ENCODE data around the gene USP7. TPM values are rescaled to one million over a fixed set of nuclear protein-coding genes. Genes with fewer than 3 reads are reported as not detected.
"Not testable (repeated sequence)": the region's sequence is repeated elsewhere in the genome, so short reads cannot be mapped to it uniquely, and the experiment has no call there.

Gene USP7
- total RNA-seq, 4 donors from 2014 or later, result 57.9 to 93.6 (median 85.5) TPM

DNA sequence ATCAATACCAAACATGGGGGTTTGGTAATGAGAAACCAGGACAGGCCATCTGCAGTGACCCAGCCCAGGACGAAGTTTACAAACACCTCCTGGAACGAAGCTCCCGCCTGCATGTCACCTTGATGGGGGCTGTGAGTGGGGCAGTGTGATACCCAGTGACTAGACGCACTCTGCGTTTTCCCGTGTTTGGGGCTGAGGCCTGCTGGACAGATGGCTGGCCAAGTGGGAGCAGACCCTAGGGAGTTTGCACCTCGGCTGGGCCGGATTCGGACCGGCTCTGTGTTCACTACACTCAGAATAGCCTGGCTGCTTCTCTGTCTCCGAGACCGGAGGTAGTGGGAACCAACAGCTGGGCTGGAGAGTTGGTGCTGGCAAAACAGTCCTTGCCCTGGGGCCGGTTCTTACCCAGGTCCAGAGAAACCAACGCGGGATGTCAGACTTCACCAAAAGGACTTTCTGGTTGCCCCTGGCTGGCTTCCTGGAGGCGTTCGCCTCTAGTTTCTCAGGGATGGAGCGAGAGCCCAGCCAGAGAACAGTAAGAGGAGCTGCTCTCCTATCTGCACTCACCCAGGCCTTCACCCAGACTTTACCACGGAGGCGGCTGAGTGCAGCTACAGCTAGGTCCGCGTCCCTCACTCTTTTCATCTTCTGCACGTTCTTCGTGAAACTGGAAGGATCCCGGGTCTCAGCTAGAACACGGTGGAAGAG, 115.3 kb downstream of the USP7 start:
- Histone ChIP-seq H3K36me3 (peaks cover 14 to 20% of the 10 kb centered on the region in 2 donors), H3K27ac (no peak overlapping the region), H3K4me3 (replicated peaks in 1 of 3) (no peak overlapping the region), H3K4me1 (peaks cover 0 to 7% of the 10 kb centered on the region in 2 donors), H3K9me3 (no peaks in the 10 kb centered on the region), H3K27me3 (no peaks in the 10 kb centered on the region)
- DNase-seq, result no peak
- 92 to 94% methylated on average over 22 to 23 of the region's 26 CpGs for WGBS, 2 donors
- intact Hi-C loops (cut with DNase I), result no loop called here
- TF ChIP-seq, protein P1, sequence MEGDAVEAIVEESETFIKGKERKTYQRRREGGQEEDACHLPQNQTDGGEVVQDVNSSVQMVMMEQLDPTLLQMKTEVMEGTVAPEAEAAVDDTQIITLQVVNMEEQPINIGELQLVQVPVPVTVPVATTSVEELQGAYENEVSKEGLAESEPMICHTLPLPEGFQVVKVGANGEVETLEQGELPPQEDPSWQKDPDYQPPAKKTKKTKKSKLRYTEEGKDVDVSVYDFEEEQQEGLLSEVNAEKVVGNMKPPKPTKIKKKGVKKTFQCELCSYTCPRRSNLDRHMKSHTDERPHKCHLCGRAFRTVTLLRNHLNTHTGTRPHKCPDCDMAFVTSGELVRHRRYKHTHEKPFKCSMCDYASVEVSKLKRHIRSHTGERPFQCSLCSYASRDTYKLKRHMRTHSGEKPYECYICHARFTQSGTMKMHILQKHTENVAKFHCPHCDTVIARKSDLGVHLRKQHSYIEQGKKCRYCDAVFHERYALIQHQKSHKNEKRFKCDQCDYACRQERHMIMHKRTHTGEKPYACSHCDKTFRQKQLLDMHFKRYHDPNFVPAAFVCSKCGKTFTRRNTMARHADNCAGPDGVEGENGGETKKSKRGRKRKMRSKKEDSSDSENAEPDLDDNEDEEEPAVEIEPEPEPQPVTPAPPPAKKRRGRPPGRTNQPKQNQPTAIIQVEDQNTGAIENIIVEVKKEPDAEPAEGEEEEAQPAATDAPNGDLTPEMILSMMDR (IDR thresholded peaks at IDR 0.05), result no peak
- no peak for TF ChIP-seq POLR2A (IDR thresholded peaks at IDR 0.05)

DNA sequence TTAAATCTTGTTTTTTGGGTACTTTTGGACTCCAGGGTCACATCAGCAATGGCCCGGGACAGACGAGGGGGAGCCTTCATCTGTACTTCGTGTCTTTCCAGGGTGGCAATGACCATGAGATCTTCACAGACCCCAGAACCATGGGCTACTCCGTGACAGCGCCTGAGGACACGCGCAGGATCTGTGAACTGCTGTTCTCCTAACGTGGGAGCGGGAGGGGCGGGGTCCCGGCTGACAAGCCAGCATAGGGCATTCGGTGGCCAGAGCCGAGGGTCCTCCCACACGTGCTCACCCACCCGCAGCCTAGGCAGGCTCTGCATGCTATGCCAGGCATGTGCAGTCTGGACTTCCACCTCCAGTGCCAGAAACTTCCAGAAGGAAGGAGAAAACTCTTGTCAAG, 116.1 kb downstream of the USP7 start:
- peaks cover 0 to 7% of the 10 kb centered on the region in 2 donors for H3K4me1 ChIP-seq
- H3K9me3 ChIP-seq, result no peaks in the 10 kb centered on the region
- TF ChIP-seq POLR2A (IDR thresholded peaks at IDR 0.05), result no peak
- TF ChIP-seq, protein P1 (IDR thresholded peaks at IDR 0.05), result no peak
- no peak overlapping the region for H3K27ac ChIP-seq
- no peak overlapping the region for H3K4me3 ChIP-seq (replicated peaks in 1 of 3)
- H3K27me3 ChIP-seq, result no peaks in the 10 kb centered on the region
- 95% methylated on average over 11 to 15 of the region's 15 CpGs for WGBS, 2 donors
- H3K36me3 ChIP-seq, result peaks cover 14 to 20% of the 10 kb centered on the region in 2 donors
- no peak for DNase-seq
- intact Hi-C loops (cut with DNase I), result no loop called here

DNA sequence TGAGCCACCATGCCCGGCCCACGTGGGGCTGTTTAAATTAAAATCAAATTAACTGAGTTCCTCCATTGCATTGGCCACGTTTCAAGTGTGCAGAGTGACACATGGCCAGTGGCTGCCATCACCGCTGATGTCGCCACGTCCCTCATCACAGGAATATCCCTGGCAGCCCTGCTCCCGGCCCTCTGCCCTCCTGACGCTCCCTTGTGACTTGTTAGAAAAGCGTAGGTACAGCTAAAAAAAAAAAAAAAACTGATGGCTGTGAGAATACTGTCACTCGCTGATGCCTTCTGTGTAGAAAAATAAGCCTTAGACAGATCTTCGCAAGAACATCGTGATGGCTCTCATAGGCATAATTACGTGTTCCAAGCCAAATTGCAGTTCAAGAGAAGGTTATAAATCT, 116.6 kb downstream of the USP7 start:
- Histone ChIP-seq H3K27ac (no peak overlapping the region), H3K4me1 (peaks cover 0 to 7% of the 10 kb centered on the region in 2 donors), H3K4me3 (replicated peaks in 1 of 3) (no peak overlapping the region), H3K27me3 (no peaks in the 10 kb centered on the region), H3K9me3 (no peaks in the 10 kb centered on the region), H3K36me3 (peaks cover 14 to 20% of the 10 kb centered on the region in 2 donors)
- intact Hi-C loops (cut with DNase I), result no loop called here
- WGBS, 2 donors, result 88 to 89% methylated on average over 13 of the region's 13 CpGs
- no peak for TF ChIP-seq POLR2A (IDR thresholded peaks at IDR 0.05)
- TF ChIP-seq, protein P1 (IDR thresholded peaks at IDR 0.05), result no peak
- no peak for DNase-seq

DNA sequence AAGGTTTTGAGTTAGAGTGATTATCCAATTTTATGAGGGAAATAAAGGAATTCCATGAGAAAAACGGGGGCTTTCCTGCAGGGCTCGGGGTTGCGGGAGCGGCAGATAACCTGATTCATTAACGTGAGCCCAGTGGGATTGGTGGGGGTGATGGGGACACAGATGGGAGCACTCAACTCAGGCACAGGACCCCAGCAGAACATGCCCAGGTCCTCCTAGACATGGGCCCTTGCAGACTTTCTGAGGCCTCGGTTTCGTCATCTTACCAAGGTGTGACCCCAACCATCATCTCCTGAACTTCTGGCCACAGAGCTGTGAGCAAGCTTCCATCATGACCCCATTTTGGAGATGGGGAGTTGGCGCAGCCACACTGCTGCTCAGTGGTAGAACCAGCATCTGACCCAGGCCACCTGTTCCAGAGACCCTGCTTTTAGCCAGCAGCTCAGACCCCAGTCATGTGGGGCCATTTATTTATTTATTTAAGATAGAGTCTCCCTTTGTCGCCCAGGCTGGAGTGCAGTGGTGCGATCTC, 117.2 kb downstream of the USP7 start:
- H3K9me3 ChIP-seq, result no peaks in the 10 kb centered on the region
- TF ChIP-seq, protein P1 (IDR thresholded peaks at IDR 0.05), result no peak
- TF ChIP-seq POLR2A (IDR thresholded peaks at IDR 0.05), result no peak
- intact Hi-C loops (cut with DNase I), result no loop called here
- peaks cover 0 to 7% of the 10 kb centered on the region in 2 donors for H3K4me1 ChIP-seq
- DNase-seq, result no peak
- no peak overlapping the region for H3K4me3 ChIP-seq (replicated peaks in 1 of 3)
- H3K36me3 ChIP-seq, result peaks cover 14 to 20% of the 10 kb centered on the region in 2 donors
- 88% methylated on average over 9 to 10 of the region's 10 CpGs for WGBS, 2 donors
- no peaks in the 10 kb centered on the region for H3K27me3 ChIP-seq
- no peak overlapping the region for H3K27ac ChIP-seq

DNA sequence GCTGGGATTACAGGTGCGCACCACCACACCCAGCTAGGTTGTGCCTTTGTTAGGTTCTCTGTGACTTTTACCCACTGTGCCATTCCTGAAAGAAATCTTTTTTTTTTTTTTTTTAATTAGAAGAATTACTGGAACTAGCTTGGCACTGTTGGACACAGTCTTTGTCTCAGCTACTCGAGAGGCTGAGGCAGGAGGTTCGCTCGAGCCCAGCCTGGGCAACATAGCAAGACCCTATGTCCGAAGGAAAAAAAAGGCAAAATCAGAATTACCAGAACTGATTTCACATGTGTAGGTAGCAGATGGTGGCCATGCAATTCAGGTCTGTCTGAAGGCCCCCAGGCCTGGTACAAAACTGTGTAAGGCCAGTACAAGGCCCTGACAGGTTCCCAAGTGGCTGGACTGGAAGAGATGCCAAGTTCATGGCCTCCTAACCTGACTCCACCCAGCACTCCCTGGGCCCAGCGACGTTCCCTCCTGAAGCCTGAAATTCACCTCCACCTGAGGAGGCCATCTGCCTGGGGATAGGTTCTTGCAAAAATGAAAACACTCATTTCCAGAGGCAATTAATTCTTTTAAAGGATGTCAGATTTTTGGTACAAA, 117.9 kb downstream of the USP7 start:
- 92 to 94% methylated on average over 7 of the region's 7 CpGs for WGBS, 2 donors
- peaks cover 14 to 20% of the 10 kb centered on the region in 2 donors for H3K36me3 ChIP-seq
- no peak for TF ChIP-seq POLR2A (IDR thresholded peaks at IDR 0.05)
- TF ChIP-seq, protein P1 (IDR thresholded peaks at IDR 0.05), result no peak
- no peak for DNase-seq
- H3K9me3 ChIP-seq, result no peaks in the 10 kb centered on the region
- H3K4me3 ChIP-seq (replicated peaks in 1 of 3), result no peak overlapping the region
- H3K4me1 ChIP-seq, result peaks cover 0 to 7% of the 10 kb centered on the region in 2 donors
- no peaks in the 10 kb centered on the region for H3K27me3 ChIP-seq
- intact Hi-C loops (cut with DNase I), result no loop called here
- no peak overlapping the region for H3K27ac ChIP-seq

DNA sequence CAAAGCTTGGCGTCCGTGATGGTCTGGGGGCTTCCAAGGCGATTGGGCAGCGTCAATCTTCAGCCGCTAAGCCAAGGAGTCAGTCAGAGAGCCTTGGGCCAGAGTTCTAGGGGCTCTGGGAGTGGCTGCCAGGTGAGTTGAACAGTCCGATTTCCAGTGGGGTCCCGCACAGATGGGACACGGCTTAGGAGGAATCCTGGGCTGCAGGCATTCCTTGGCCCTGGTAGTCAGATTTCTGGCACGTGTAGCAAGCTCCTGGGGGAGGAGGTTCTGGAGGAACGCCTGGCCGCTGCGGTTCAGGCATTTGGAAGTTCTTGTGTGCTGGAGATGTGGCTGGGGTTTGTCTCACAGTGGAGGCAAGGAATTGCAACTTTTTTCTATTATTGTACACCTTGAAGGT, 120.4 kb downstream of the USP7 start:
- DNase-seq; H3K4me3 ChIP-seq (replicated peaks in 1 of 3); H3K36me3 ChIP-seq; H3K27me3 ChIP-seq; H3K9me3 ChIP-seq; H3K27ac ChIP-seq; H3K4me1 ChIP-seq; intact Hi-C loops (cut with DNase I): not testable (repeated sequence)
- 67 to 79% methylated on average over 11 of the region's 12 CpGs for WGBS, 2 donors
